Thymus (tissue), 11 donors: ENCODE data around the gene FAH. TPM values are rescaled to one million over a fixed set of nuclear protein-coding genes. Genes with fewer than 3 reads are reported as not detected.
"Not testable (repeated sequence)": the region's sequence is repeated elsewhere in the genome, so short reads cannot be mapped to it uniquely, and the experiment has no call there.

Source experiments
- DNase-seq, 9 donors: peaks; one replicate each; pipeline ENCODE4 v3.0.0-alpha.2; 2013; ENCODE audit warnings: low spot score in 9 of 9, low read depth in 6 of 9, missing footprints in 1 of 9
- H3K27ac ChIP-seq, 2 donors: one replicate each; pipeline ENCODE4 v1.5.1; 2013; ENCODE audit warnings: control low read depth in 1 of 2, low read depth in 1 of 2, low read length in 1 of 2, mild to moderate bottlenecking in 1 of 2, moderate library complexity in 1 of 2
- H3K27me3 ChIP-seq, 2 donors: one replicate each; pipeline ENCODE4 v1.5.1; 2013; ENCODE audit warnings: low read length in 1 of 2; ENCODE audit not compliant: control insufficient read depth in 2 of 2, insufficient read depth in 1 of 2
- H3K36me3 ChIP-seq, 2 donors: one replicate each; pipeline ENCODE4 v1.5.1; 2013; ENCODE audit warnings: low read length in 1 of 2, mild to moderate bottlenecking in 1 of 2, moderate library complexity in 1 of 2; ENCODE audit not compliant: control insufficient read depth in 2 of 2, insufficient read depth in 2 of 2
- H3K4me1 ChIP-seq, 2 donors: one replicate each; pipeline ENCODE4 v1.5.1; 2013; ENCODE audit warnings: low read length in 2 of 2; ENCODE audit not compliant: control insufficient read depth in 2 of 2, insufficient read depth in 2 of 2
- H3K4me3 ChIP-seq, 2 donors: one replicate each; pipeline ENCODE4 v1.5.1; 2013; ENCODE audit warnings: low read length in 2 of 2, control low read depth in 1 of 2, mild to moderate bottlenecking in 1 of 2
- H3K9me3 ChIP-seq, 2 donors: one replicate each; pipeline ENCODE4 v1.5.1; 2013; ENCODE audit warnings: low read length in 1 of 2, mild to moderate bottlenecking in 1 of 2; ENCODE audit not compliant: control insufficient read depth in 2 of 2, insufficient read depth in 1 of 2
- WGBS: extraction: QIAGEN DNeasy Blood & Tissue Kit; methylation state at CpG from one replicate; pipeline ENCODE4 v1.1.7; 2013; 5-methylcytosine and 5-hydroxymethylcytosine counted together
- polyA plus RNA-seq: library from polyadenylated mRNA; stranded (reverse); fragments of 200-250 nt; gene quantifications from one replicate; pipeline ENCODE4 v1.2.3, GENCODE V29; 2013
- total RNA-seq: library from RNA; stranded (reverse); fragments of 120-200 nt; gene quantifications from one replicate; pipeline ENCODE4 v1.2.4, GENCODE V29; 2013
- donor health status: healthy.

FAH gene
- total and polyA plus RNA-seq, 2 donors: 11.5 to 18.3 TPM

DNA sequence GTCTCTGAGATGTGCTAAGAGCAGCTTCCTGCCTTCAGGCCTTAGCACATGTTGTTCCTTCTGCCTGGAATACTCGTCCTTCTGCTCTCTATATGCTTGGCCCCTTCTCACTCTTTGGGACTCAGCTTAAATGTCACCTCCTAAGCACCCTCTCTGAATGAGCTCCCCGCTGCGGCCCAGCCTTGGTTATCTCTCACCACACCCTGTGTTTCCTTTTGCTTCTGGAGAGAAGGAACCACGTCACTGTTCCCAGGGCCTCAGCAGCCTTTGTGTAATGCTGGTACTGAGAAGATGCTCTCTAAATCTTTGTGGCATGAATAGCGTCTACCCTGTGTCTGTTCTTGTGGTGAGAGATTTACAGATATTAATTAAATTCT lies 2.2 kb downstream of the FAH start:
- 95% methylated on average over 5 of the region's 5 CpGs for WGBS
- no peaks in the 10 kb centered on the region for H3K36me3 ChIP-seq
- no peaks in the 10 kb centered on the region for H3K9me3 ChIP-seq
- H3K4me3 ChIP-seq: no peak overlapping the region
- no peak overlapping the region for H3K27ac ChIP-seq
- no peak for DNase-seq
- H3K27me3 ChIP-seq: no peaks in the 10 kb centered on the region
- peaks cover 8 to 12% of the 10 kb centered on the region in 2 donors for H3K4me1 ChIP-seq

DNA sequence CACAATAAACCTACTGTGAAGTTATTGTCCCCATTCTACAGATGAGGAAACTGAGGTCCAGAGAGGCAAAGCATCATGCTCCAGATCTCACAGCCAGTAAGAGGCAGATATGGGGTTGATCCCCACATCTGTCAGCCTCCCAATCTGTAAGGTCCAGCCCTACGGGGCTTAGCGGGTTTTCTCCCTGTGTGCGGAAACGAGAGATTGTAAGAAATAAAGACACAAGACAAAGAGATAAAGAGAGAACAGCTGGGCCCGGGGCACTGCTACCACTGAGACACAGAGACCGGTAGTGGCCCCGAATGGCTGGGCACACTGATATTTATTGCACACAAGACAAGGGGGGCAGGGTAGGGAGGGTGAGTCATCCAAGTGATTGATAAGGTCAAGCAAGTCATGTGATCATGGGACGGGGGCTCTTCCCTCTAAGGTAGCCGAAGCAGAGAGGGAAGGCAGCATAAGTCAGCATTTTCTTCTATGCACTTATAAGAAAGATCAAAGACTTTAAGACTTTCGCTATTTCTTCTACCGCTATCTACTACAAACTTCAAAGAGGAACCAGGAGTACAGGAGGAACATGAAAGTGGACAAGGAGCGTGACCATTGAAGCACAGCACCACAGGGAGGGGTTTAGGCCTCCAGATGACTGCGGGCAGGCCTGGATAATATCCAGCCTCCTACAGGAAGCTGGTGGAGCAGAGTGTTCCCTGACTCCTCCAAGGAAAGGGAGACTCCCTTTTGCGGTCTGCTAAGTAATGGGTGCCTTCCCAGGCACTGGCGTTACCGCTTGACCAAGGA lies 2.8 kb downstream of the FAH start:
- WGBS: 85% methylated on average over 16 of the region's 16 CpGs
- not testable (repeated sequence) for H3K9me3 ChIP-seq, DNase-seq, H3K27ac ChIP-seq, H3K36me3 ChIP-seq, H3K27me3 ChIP-seq, H3K4me3 ChIP-seq
- H3K4me1 ChIP-seq: peaks cover 8 to 18% of the 10 kb centered on the region in 2 donors

DNA sequence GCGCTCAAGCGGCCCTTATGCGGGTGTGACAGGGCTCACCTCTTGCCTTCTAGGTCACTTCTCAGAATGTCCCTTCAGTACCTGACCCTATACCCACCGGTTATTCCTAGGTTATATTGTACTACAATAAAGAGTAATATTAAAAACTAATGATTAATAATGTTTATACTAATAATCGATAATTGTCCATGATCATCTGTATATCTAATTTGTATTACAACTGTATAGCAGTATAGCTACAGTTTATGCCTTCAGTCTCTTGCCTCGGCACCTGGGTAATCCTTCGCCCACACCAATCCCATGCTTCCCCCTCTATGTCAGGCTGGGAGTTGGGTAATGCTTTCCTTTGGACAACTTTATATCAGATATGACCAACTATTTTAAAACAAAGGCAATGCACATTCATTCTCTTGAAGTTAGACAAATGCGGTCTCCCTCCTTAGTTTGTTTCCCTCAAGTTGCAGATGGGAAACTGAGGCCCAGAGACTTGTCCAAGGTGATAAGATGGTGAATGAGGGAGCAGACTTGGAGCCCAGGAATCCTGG lies 3.4 kb downstream of the FAH start:
- 99% methylated on average over 8 of the region's 8 CpGs for WGBS
- Histone ChIP-seq H3K36me3 (no peaks in the 10 kb centered on the region), H3K27me3 (no peaks in the 10 kb centered on the region), H3K27ac (peak overlapping the region in 1 of 2 donors; percentile 22), H3K4me3 (no peak overlapping the region), H3K9me3 (no peaks in the 10 kb centered on the region), H3K4me1 (peaks cover 11 to 23% of the 10 kb centered on the region in 2 donors)
- no peak for DNase-seq

DNA sequence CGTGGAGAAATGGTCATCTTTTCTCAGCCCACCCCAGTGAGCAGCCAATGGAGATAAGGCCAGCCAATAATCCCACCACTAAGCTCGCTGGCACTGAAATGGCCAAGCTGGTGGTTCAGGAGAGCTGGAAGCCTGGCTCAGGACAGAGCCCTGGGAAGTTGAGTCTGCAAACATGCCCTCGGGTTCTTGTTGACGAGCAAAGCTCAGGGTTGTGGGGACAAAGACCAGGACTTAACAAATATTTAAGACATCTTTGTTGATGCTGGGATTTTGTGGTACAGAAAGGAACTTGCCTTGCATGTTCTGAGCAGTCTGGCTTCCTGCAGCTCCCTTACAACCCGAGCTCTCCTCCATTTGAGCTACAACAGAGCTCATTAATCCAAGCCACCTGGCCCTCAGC lies 4.4 kb downstream of the FAH start:
- H3K27me3 ChIP-seq: no peaks in the 10 kb centered on the region
- no peaks in the 10 kb centered on the region for H3K36me3 ChIP-seq
- WGBS: 87% methylated on average over 5 of the region's 5 CpGs
- DNase-seq: no peak
- H3K4me3 ChIP-seq: no peak overlapping the region
- no peaks in the 10 kb centered on the region for H3K9me3 ChIP-seq
- peaks cover 11 to 23% of the 10 kb centered on the region in 2 donors for H3K4me1 ChIP-seq
- H3K27ac ChIP-seq: no peak overlapping the region

DNA sequence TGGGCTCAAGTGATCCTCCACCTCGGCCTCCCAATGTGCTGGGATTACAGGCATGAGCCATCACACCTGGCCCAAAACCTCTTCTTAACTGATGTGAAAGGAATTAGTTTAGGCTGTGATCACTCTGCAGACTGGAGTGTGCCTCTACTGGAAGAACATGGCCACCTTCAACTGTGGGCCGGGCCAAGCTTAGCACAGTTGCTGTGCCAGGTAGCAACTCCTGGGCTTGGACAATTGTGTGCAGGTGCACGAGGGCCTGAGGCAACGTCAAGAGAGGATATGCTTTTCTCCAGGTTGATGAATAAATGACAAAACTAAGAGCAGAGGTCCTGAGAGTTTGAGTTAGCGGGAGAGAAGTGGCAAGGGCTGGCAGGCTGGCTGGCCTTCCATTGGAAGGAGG lies 6.5 kb downstream of the FAH start:
- Histone ChIP-seq H3K4me3 (no peak overlapping the region), H3K36me3 (no peaks in the 10 kb centered on the region), H3K4me1 (peaks cover 3 to 15% of the 10 kb centered on the region in 2 donors), H3K9me3 (no peaks in the 10 kb centered on the region), H3K27ac (no peak overlapping the region), H3K27me3 (no peaks in the 10 kb centered on the region)
- WGBS: 97% methylated on average over 5 of the region's 5 CpGs
- DNase-seq: no peak

DNA sequence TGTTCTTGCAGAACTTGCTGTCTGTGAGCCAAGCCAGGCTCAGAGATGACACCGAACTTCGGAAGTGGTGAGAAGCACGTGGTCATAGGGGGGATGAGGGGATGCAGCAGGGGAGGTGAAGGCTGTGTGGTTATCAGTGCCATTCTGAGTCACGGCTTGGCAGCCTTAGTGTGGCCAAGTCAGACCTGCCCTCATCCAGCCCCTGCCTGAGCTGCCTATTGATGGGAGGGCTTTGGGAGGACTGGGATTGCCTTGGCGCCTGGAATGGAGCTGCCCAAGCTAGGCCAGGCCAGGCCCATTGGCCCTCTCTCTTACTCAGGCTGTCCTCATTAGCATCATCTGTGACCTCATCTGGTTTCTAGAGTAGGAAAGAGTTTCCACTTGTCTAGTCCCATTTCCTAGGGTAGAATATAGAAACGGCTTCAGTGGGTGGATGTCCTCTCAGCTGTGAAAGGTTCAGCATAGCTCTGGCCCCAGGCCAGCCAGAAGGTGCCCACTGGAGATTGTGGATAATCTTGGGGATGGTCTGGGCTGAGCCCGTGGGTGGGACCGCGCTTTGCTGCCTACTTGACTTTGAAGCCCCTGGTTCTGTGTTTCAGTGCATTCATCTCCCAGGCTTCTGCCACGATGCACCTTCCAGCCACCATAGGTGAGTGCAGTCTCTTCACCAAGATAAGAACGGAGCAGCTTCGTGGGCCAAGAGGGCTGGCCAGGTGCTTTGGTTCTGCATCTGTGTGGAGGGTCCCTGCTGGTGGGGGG lies 7.2 kb downstream of the FAH start:
- H3K4me1 ChIP-seq: peaks cover 3 to 15% of the 10 kb centered on the region in 2 donors
- 95% methylated on average over 12 of the region's 12 CpGs for WGBS
- no peak overlapping the region for H3K4me3 ChIP-seq
- H3K27ac ChIP-seq: peak overlapping the region in 1 of 2 donors; percentile 72
- H3K36me3 ChIP-seq: no peaks in the 10 kb centered on the region
- DNase-seq: no peak
- H3K27me3 ChIP-seq: no peaks in the 10 kb centered on the region
- no peaks in the 10 kb centered on the region for H3K9me3 ChIP-seq

DNA sequence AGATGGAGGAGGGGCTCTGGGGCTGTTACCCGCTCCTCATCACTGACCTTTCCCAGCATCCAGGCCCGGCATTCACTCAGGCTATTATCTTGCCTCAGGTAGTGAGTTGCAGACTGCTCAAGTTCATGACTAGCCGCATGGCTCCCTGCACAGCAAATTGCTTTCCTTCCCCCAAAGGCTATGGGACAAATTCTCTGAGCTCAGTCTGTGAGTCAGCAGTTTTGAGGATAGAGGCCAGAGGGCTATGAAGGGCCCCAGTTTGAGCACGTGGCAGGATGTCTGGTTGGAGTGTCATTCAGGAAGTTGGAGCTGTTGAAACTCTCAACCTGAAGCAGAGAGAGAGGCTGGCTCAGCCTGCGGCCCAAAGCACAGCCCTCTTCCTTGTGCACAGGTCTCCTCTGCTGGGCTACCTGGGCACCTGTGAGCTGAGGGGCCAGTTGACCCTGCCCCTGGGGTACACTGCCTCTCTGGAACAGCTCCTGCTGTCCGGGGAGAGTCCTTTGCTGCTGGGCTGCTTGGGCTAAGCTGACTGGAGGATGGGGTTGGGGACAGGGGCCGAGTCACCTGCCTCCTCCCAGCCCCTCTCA lies 7.9 kb downstream of the FAH start:
- Histone ChIP-seq H3K4me3 (no peak overlapping the region), H3K27ac (peak overlapping the region in 1 of 2 donors; percentile 72), H3K27me3 (no peaks in the 10 kb centered on the region), H3K36me3 (no peaks in the 10 kb centered on the region), H3K4me1 (peaks cover 3 to 15% of the 10 kb centered on the region in 2 donors), H3K9me3 (no peaks in the 10 kb centered on the region)
- peak in 7 of 9 donors; percentile 30 to 81 (median 56) for DNase-seq
- 42% methylated on average over 7 of the region's 7 CpGs for WGBS

DNA sequence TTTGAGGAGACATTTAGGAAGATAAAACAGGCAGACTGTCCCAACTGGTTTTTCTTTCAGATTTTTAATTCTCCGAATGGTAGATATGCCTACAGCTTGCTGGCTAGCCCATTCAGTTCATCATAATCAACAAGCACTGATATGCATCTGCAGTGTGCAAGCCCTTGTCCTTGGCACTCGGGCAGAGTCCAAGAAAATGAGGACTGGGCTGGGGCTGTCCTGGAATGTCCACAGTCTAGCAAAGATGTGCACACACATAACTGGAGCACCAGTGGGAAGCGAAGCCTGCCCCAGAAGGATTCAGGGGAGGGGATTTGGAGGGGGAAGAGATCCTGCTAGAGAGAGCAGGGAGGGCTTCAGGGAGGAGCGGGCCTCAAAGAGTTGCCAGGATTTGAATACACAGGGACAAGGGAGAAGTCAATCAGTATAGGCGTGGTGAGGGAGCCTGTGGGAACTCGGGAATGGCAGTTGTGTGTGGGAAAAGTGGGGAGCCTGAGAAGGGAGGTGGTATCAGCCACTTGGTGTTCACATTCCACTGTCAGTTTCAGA lies 8.7 kb downstream of the FAH start:
- WGBS: 97% methylated on average over 6 of the region's 6 CpGs
- H3K9me3 ChIP-seq: no peaks in the 10 kb centered on the region
- H3K4me3 ChIP-seq: no peak overlapping the region
- no peak for DNase-seq
- H3K4me1 ChIP-seq: peaks cover 3 to 15% of the 10 kb centered on the region in 2 donors
- H3K36me3 ChIP-seq: no peaks in the 10 kb centered on the region
- H3K27me3 ChIP-seq: no peaks in the 10 kb centered on the region
- H3K27ac ChIP-seq: no peak overlapping the region
